Right renal pelvis (tissue), 4 donors: Measurements from ENCODE around the gene TPK1. TPM values are rescaled to one million over a fixed set of nuclear protein-coding genes. Genes with fewer than 3 reads are reported as not detected.
"Not testable (repeated sequence)": the region's sequence is repeated elsewhere in the genome, so short reads cannot be mapped to it uniquely, and the experiment has no call there.

ENCODE experiments used
- DNase-seq, 4 donors: peaks; one replicate each; pipeline ENCODE4 v3.0.0-alpha.2; 2013; ENCODE audit warnings: low read depth in 4 of 4, low spot score in 3 of 4, missing footprints in 1 of 4
- polyA plus RNA-seq, 4 donors: library from polyadenylated mRNA; unstranded; fragments of 120-200 nt; gene quantifications; one replicate each; pipeline ENCODE4 v1.2.1, GENCODE V29; 2013; ENCODE audit not compliant: insufficient read length in 4 of 4

TPK1 gene
- polyA plus RNA-seq, 4 donors: 8.3 to 10.9 (median 10.6) TPM

DNA sequence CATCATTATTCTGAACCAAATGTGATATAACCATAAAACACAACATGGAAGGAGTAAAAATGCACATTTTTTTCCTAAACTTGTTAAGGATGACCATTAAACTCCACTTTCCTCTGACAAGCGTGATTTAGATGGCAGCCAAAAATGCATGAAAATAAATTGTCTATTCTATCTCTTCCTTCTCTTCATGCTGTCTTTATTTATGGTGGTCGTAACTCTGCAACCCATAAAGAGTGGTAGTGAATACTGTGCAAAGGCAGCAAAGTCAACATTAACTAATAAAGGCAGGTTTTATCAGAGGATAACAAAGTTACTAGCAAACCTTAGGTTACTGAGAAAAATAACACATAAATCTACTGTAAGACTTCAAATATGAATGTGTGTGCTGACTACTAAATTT lies 106.6 kb downstream of the TPK1 start:
- DNase-seq: no peak

DNA sequence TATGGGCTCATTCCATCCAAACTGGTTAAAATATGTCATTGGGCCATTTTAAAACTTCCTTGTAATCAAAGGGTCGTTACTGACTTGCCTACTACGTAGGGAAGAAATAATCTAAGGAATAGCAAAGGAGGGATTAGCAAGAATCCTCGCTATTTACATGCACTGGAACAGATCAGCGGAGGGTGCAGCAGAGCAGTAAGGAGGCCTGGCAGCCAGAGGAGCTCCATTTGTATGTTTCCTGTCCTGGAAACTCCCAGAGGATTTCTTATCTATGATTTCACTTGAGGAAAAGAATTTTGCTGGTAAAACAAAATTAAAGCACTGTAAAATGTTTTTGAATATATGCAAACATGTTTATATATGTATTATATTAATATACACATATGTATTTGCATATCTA lies 107.3 kb downstream of the TPK1 start:
- DNase-seq: no peak

DNA sequence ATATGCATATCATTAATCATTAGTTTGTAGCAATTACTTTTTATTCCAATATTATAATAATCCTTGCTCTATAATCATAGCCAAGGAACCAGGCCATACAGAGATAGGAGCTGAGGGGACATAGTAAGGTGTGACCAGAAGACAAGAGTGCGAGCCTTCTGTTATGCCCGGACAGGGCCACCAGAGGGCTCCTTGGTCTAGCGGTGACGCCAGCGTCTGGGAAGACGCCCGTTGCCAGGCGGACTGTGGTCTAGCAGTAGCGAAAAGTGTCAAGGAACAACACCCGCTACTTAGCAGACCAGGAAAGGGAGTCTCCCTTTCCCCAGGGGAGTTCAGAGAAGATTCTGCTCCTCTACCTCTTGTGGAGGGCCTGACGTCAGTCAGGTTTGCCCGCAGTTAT lies 109.0 kb downstream of the TPK1 start:
- not testable (repeated sequence) for DNase-seq

DNA sequence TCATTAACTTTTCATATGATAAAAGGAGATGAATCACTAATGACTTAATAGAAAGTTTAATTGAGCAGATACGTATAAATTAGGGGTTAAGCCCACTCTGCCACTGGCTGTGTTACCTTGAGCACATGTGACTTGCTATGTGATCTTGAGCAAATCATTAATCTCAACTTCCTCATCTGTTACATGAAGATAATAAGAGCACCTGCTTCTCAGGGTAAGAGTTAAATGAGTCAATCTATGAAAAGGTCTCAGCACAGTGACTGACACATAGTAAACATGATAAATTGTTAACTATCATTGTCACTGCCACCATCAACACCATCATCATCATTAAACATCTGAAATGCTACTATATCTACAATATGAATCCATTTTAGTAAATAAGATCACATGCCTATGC lies 110.8 kb downstream of the TPK1 start:
- no peak for DNase-seq

DNA sequence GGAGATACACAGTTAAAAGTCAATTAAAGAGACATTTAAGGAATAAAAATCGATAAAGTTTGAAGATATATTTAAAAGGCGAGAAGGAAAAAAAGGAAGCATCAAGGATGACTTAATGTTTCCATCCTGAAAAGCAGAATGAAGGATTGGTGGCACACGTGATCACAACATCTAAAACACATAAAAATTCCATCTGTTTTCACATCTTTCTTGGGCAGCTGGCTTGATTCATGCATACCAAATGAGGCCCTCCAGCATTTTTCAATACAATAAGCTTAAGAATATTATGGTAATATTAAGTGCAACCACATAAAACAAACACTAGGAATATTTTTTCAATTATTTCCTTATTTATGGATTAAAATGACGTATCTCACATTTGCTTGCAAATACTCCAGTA lies 112.6 kb downstream of the TPK1 start:
- no peak for DNase-seq

DNA sequence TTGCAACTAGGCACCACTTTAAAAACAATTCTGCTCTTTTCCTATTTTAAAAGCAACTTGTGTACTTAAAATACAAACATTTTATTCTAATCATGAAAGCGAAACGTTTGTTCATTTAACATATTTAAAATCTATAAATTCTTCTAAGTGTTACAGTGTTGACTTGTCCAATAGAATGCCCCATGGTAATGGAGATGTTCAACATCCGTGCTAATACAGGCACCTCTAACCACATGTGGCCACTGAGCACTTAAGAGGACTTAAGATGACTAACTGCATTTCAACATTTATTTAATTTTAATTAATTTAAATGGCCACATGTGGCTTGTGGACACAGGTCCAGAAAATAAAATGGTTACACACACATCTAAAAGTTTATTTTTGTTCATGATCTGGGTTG lies 115.1 kb downstream of the TPK1 start:
- DNase-seq: no peak

DNA sequence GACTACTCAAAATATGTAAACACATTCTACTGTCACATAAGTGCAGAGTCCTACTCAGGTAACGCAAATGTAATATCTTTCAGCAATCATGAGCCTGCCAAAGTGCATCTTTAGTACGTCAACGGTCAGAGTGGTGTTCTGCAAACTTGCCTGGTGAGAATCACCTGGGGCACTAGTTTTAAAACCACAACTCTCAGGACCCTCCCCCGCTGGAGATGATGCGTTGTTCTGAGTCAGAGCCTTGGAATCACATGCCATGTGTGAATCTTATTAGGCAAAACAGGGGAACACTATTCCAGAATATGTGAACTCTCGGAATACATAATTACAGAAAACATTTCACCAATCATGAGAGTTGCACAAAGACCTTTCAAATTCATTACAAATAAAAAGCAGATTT lies 115.7 kb downstream of the TPK1 start:
- no peak for DNase-seq

DNA sequence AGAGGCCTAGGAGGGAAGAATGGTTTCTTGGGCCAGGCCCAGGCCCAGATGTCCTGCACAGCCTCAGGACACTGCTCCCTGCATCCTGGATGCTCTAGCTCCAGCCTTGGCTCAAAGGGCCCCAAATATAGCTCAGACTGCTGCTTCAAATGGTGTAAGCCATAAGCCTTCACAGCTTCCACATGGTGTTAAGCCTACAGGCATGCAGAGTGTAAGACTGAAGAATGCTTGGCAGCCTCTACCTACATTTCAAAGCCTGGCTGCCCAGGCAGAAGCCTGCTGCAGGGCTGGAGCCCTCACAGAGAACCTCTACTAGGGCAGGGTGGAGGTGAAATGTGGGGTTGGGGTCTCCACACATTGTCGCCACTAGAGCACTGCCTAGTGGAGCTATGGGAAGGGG lies 118.1 kb downstream of the TPK1 start:
- no peak for DNase-seq

DNA sequence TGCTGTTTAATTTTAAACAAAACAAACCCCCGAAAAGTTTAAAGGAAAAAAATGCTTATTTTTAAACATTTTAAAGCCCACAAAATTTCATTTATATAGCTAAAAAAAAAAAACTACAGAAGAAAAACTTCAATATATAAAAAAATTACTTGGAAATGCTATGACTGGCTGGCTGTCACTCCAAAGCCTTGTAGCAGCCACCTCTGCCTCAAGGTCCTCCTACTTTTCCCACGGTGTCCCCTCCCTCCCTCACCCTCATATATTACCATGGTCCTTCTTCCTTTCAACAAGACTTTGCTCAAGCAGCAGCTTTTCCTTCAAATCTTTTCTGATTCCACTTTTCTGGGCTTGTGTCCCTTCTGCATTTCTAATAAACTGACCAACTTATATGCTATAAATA lies 122.0 kb downstream of the TPK1 start:
- no peak for DNase-seq

DNA sequence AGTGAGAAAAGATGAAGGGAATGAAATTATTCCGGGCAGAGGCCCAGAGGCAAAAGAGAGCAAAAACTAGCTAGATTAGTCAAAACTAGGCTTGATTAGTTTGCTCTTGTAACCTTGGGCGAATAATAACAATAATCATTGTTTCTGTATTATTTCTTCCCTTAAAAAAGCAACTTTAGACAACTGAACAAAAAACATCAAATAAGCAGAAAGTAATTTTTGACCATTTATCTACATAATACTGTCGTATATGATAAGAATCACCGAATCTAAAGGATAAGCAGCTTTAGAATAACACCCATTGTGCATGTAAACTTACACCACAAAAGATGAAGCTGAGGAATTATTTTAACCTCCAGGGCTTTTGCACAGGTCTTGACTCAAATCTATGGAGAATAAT lies 125.1 kb downstream of the TPK1 start:
- DNase-seq: no peak

DNA sequence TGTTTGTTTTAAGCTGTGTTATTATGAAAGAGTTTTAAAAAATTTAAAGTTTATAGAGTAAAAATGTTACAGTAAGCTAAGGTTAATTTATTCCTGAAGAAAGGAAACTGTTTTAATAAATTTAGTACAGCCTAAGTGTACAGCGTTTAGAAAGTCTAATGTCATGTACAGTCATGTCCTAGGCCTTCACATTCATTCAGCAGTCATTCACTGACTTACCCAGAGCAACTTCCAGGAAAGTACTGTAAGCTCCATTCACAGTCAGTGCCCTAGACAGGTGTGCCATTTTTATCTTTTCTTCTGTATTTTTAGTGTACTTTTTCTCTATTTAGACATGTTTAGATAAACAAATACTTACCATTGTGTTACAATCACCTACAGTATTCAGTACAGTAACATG lies 126.8 kb downstream of the TPK1 start:
- no peak for DNase-seq

DNA sequence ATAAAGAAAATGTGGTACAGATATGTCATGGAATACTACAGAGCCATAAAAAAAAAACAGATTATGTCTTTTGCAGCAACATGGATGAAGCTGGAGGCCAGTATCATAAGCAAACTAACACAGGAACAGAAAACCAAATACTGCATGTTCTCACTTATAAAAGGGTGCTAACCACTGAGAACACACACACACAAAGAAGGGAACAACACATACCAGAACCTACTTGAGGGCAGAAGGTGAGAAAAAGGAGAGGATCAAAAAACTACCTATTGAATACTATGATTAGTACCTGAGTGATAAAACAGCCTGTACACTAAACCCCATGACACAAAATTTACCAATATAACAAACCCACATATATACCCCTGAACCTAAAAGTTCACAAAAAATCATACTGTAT lies 144.6 kb downstream of the TPK1 start:
- no peak for DNase-seq

DNA sequence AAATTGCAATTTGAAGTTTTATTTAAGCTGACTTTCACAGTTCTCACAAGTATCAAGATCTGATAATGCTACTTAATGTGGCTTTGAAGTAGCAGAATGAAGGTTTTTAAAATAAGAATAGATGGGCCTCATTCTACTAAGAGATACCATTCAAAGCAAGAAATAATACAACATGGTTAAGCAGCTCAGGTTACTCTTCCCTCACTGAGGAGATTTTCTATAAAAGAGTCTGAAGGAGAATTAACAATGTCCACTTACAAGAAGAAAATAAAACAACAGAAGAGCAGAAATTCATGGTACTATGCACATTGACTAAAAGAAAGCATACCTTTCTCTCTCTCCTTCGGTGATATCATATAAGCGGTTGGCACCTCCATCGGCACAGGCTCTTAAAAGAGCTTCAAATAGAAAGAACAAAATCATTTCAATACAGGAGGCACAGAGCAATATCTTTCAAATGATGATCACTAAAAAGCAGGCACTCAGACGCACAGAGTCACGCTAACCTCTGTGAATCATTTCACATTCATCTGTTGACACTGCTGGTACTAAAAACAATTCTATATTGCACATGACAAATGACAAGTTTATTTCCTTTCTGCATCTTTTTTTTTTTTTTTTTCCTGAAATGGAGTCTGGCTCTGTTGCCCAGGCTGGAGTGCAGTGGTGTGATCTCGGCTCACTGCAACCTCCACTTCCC lies 153.1 kb downstream of the TPK1 start:
- no peak for DNase-seq

DNA sequence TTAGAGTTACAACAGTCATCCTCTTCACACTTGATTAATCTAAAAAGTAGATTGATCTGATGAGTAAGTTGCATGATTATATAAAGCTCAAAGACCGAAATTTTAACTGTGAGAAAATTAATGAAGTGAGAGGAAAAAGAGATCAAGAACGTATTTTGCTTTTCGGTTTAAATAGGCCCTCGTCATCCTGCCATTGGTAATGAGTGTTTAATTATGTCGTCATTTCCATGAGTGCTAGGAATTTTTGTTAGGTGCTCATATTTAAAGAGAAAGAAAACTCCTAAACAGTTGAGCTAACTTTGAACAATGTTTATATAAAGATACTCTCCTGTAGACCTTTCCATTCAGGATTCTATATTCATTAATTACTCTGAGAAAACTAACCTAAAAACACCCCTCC lies 159.4 kb downstream of the TPK1 start:
- no peak for DNase-seq

DNA sequence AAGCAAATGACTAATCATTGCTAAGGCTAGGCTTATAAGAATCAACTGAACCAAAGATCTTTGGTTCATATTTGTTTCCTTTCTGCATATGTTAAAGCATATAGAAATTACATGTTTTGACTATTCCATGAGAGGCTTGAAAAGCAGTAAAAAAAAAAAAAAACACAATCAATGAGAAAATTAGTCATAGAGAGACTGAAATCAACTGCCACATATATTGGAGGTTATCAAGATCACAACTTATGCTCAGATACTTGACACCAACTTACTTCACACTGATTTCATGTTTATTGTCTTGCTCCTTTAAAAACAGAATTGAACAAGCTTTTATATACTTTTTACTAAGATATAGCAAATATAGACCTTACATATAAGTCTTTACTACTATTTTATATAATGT lies 161.3 kb downstream of the TPK1 start:
- no peak for DNase-seq

DNA sequence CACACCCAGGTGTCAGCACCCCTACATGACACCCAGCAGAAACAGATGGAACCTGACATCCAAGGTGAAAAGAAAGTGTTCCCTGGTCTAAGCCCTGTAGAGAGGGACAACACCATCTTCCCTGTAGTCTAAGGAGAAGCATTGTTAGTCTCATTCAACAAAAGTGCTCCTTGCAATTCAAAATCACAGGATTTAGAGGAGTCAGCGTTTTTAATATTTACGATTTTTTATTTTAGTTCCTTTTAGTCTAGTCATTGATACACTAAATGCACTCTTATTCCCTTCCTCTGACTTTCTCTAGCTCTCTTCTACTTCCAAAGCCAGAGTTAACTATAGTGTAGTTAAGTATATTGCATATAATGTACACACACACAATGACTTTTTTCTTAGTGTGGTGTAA lies 163.0 kb downstream of the TPK1 start:
- no peak for DNase-seq

DNA sequence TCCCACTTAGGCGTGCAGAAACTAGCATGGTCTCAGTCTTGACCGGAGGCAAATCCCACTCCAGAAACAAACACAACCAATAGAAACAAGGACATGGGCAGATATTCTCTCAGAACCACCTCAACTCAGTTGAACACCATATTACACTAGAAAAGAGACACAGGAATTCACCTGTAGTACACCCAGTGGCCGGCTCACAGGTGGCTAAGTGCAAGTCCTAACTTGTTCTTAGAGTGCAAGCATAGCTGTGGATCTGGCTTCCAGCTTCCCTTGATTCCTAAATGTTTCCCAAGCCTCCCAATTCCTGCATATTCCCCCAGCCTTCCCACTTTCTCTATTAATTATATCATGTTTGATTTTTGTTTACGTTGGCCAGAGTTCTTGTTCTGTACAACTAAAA lies 164.4 kb downstream of the TPK1 start:
- DNase-seq: no peak

DNA sequence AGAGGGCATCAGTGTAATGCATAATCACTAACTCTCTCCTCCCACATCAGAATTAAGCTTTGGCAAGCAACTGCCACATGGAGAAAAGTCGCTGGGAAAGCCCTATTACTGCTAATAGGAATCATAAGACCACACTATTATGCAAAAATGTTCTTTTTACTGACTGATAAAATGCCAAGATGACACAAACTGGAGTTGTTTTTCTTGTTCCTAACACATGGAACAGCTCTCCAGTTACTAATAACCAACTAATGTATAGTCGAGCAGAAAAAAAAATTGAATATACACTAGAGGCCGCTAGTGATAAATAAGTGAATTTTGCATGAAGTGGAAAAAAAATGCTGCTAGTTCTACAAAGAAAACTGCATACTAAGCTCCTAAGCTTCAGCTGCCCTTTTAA lies 165.6 kb downstream of the TPK1 start:
- DNase-seq: peak in 2 of 4 donors; percentile 3 to 27

DNA sequence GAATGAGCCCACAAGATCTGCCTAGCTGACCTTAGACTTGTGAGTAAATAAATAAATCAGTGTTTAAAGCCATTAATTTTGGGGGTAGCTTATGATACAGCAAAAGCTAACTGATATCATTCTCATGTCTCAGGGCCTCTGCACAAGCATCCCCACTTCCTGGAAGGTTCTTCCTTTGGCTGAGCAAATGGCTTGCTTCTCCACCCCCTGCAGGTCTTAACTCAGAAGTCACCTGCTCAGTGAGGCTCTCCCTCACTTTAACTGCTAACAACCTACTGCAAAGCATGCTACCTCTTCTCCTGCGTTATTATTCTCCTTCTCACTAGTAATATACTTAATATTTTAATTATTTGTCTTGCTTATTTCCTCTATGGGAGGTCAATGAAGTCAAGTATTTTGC lies 167.3 kb downstream of the TPK1 start:
- DNase-seq: no peak

DNA sequence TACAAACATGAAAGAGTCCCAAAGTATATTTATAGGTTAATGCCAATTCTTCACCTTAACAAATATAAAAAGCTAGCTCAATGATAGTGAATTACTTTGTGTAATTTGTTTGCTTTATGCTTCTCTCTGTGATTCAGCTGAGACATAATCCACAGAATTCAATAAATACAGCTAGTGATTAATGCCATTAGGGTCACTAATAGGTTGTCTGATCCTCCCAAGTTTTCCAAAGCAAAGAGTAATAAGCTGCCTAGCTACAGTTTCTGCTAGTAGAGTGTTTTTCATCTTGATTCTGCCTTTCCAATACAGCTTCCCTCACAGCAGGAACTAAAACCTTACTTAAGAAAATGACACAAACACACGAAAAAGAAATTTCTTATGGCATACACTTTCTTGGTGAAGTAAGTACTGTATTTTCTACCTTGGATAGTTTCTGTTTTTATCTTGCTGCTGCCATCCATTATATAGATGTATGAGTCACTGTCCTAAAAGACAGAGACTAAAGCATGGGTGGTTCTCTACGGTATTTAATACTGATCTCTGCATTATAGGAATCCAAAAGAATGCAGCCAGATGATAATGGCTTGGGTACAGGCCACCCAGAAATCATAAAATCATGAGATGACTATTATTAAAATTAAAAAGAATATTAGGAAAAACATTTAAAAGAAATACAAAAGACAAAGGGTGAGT lies 170.0 kb downstream of the TPK1 start:
- no peak for DNase-seq

DNA sequence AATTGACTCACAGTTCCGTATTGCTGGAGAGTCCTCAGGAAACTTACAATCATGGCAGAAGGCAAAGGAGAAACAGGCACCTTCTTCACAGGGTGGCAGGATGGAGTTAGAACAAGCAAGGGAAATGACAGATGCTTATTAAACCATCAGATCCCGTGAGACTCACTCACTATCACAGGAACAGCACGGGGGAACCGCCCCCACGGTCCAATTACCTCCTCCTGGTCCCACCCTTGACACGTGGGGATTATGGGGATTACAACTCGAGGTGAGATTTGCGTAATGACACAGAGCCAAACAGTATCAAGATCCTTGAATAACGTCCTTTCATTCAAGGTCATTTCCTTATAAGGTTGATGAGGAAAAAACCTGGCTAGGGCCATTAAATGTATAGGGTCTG lies 176.6 kb downstream of the TPK1 start:
- DNase-seq: no peak

DNA sequence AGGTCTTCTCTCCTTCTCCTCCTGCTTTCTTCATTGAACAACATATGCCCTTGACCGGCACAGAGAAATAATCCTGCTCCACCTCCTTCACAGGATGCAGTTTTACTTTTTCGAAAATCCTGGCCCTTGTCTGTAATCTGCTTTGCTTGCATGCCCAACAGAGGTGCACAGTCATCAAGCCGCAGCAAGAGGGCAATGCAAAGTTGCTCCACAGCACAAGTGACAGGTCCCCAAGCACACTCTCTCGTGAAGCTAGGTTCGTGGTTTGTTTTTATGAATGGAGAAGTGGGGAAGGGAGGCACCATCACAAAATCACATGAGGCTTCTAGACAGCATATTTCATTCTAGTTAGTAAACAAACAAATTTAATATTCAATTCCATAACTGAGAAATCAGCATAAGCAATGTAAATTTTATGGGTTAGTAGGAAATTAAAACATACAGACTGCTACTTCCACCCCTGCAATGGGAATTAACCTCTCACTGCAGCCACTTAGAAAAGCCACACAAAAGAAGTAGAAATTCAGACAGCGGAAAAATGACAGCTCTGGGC lies 178.8 kb downstream of the TPK1 start:
- DNase-seq: no peak
